Activated CD8-positive, alpha-beta T cell treated with anti-CD3 and anti-CD28 coated beads, Interleukin-2, amount 10 ng/mL, durations not matched to agents 7 days and 5 days (primary cell): ENCODE results near the gene SH3RF3. TPM values are rescaled to one million over a fixed set of nuclear protein-coding genes. Genes with fewer than 3 reads are reported as not detected.
"Not testable (repeated sequence)": the region's sequence is repeated elsewhere in the genome, so short reads cannot be mapped to it uniquely, and the experiment has no call there.

Experiments used
- ATAC-seq: fragments of 150-1000 bp; cut with Tn5 transposase; one replicate; pipeline ENCODE4 v1.10.0; 2021; ENCODE audit warnings: moderate library complexity
- CTCF ChIA-PET: fragments of 350-600 bp; sonication (Branson Sonifier 250); formaldehyde crosslinking; loops from one replicate; lab custom pipeline; 2021; ENCODE audit warnings: antibody characterized with exemption; lab: Charles Lee
- POLR2A ChIA-PET: fragments of 350-600 bp; sonication (Branson Sonifier 250); formaldehyde crosslinking; loops from one replicate; lab custom pipeline; 2021; ENCODE audit warnings: antibody characterized with exemption; lab: Charles Lee
- DNase-seq: peaks from one replicate; pipeline ENCODE4 v3.0.0-alpha.2; 2020
- H3K27ac Mint-ChIP-seq: one replicate; pipeline ENCODE4 v1.8.0; 2021; ENCODE audit warnings: mild to moderate bottlenecking, mixed read lengths
- H3K27me3 Mint-ChIP-seq: one replicate; pipeline ENCODE4 v1.8.0; 2021; ENCODE audit warnings: low read depth, mixed read lengths
- H3K36me3 Mint-ChIP-seq: one replicate; pipeline ENCODE4 v1.8.0; 2021; ENCODE audit warnings: low read depth, mixed read lengths
- H3K4me1 Mint-ChIP-seq: one replicate; pipeline ENCODE4 v1.8.0; 2021; ENCODE audit warnings: low read depth, mixed read lengths
- H3K4me3 Mint-ChIP-seq: one replicate; pipeline ENCODE4 v1.8.0; 2021; ENCODE audit warnings: mild to moderate bottlenecking, mixed read lengths
- H3K9me3 Mint-ChIP-seq: one replicate; pipeline ENCODE4 v1.8.0; 2022; ENCODE audit warnings: mixed read lengths; ENCODE audit not compliant: insufficient read depth
- total RNA-seq, 2 experiments: library from RNA; stranded (reverse); gene quantifications; one replicate each; pipeline ENCODE4 v1.2.3, GENCODE V29; 2021

Gene SH3RF3
- total RNA-seq, 2 experiments from 2014 or later = 0.10 TPM; not detected in 1

- DNase-seq = no peak
- Mint-ChIP-seq H3K36me3 (no peaks in the 10 kb centered on the region), H3K4me3 (no peak overlapping the region), H3K27ac (no peak overlapping the region), H3K9me3 (no peaks in the 10 kb centered on the region), H3K27me3 (peaks cover 36% of the 10 kb centered on the region), H3K4me1 (peaks cover 32% of the 10 kb centered on the region)
- CTCF ChIA-PET = no interaction called here
- POLR2A ChIA-PET = no interaction called here
- no peak for ATAC-seq
Observed at GRCh38 chr2:109220860-109221259, 91.9 kb downstream of the SH3RF3 start.

- H3K27me3 Mint-ChIP-seq = peaks cover 32% of the 10 kb centered on the region
- not testable (repeated sequence) for H3K4me3 Mint-ChIP-seq
Observed at GRCh38 chr2:109221316-109221715, 92.3 kb downstream of the SH3RF3 start.

GRCh38 chr2:109222422-109222821 lies 93.4 kb downstream of the SH3RF3 start:
- DNase-seq (no peak), ATAC-seq (no peak)
- CTCF ChIA-PET = no interaction called here
- H3K36me3 Mint-ChIP-seq = no peaks in the 10 kb centered on the region
- no peaks in the 10 kb centered on the region for H3K9me3 Mint-ChIP-seq
- no peak overlapping the region for H3K27ac Mint-ChIP-seq
- POLR2A ChIA-PET = no interaction called here
- H3K27me3 Mint-ChIP-seq = peaks cover 25% of the 10 kb centered on the region
- peaks cover 22% of the 10 kb centered on the region for H3K4me1 Mint-ChIP-seq
- H3K4me3 Mint-ChIP-seq = no peak overlapping the region

More at GRCh38 chr2:109221316-109221715, 92.3 kb downstream of the SH3RF3 start:
- H3K27ac Mint-ChIP-seq, DNase-seq, POLR2A ChIA-PET, CTCF ChIA-PET, ATAC-seq, H3K9me3 Mint-ChIP-seq, H3K36me3 Mint-ChIP-seq: not testable (repeated sequence)
- H3K4me1 Mint-ChIP-seq = peaks cover 30% of the 10 kb centered on the region

GRCh38 chr2:109222825-109223471 lies 93.9 kb downstream of the SH3RF3 start:
- ChIA-PET POLR2A (no interaction called here), CTCF (interaction anchor here (1.0 kb wide), 1 partner anchor 14 kb away, joined by 3 read pairs; no protein-coding TSS in a partner anchor)
- H3K4me1 Mint-ChIP-seq = peaks cover 17% of the 10 kb centered on the region
- no peaks in the 10 kb centered on the region for H3K9me3 Mint-ChIP-seq
- H3K36me3 Mint-ChIP-seq = no peaks in the 10 kb centered on the region
- DNase-seq = no peak
- ATAC-seq = no peak
- H3K27ac Mint-ChIP-seq = no peak overlapping the region
- no peak overlapping the region for H3K4me3 Mint-ChIP-seq
- H3K27me3 Mint-ChIP-seq = peaks cover 31% of the 10 kb centered on the region

GRCh38 chr2:109223490-109223889 lies 94.5 kb downstream of the SH3RF3 start:
- Mint-ChIP-seq H3K4me3 (no peak overlapping the region), H3K27me3 (peaks cover 33% of the 10 kb centered on the region), H3K27ac (no peak overlapping the region), H3K36me3 (no peaks in the 10 kb centered on the region), H3K9me3 (no peaks in the 10 kb centered on the region), H3K4me1 (peaks cover 11% of the 10 kb centered on the region)
- POLR2A ChIA-PET = no interaction called here
- CTCF ChIA-PET = interaction anchor here (1.0 kb wide), 2 partner anchors 9 to 14 kb away, joined by 3 to 5 read pairs; no protein-coding TSS in a partner anchor
- no peak for ATAC-seq
- no peak for DNase-seq

GRCh38 chr2:109224341-109224740 lies 95.3 kb downstream of the SH3RF3 start:
- H3K9me3 Mint-ChIP-seq, DNase-seq, ATAC-seq, H3K27ac Mint-ChIP-seq, H3K4me3 Mint-ChIP-seq, POLR2A ChIA-PET, H3K4me1 Mint-ChIP-seq, H3K36me3 Mint-ChIP-seq: not testable (repeated sequence)
- CTCF ChIA-PET = interaction anchor here (0.7 to 1.6 kb wide), 4 partner anchors 8 to 15 kb away, joined by 3 to 6 read pairs (median 4); no protein-coding TSS in a partner anchor
- H3K27me3 Mint-ChIP-seq = peaks cover 29% of the 10 kb centered on the region

- DNase-seq (no peak), ATAC-seq (no peak)
- Mint-ChIP-seq H3K27me3 (peaks cover 21% of the 10 kb centered on the region), H3K36me3 (no peaks in the 10 kb centered on the region), H3K4me1 (peaks cover 9% of the 10 kb centered on the region), H3K4me3 (no peak overlapping the region), H3K9me3 (no peaks in the 10 kb centered on the region), H3K27ac (no peak overlapping the region)
- ChIA-PET CTCF (interaction anchor here (1.6 kb wide), 1 partner anchor 14 kb away, joined by 6 read pairs; no protein-coding TSS in a partner anchor), POLR2A (no interaction called here)
Observed at GRCh38 chr2:109225170-109225782, 96.3 kb downstream of the SH3RF3 start.

- Mint-ChIP-seq H3K36me3 (no peaks in the 10 kb centered on the region), H3K4me1 (peaks cover 9% of the 10 kb centered on the region), H3K27ac (no peak overlapping the region), H3K4me3 (no peak overlapping the region), H3K27me3 (peaks cover 18% of the 10 kb centered on the region), H3K9me3 (no peaks in the 10 kb centered on the region)
- ChIA-PET POLR2A (no interaction called here), CTCF (interaction anchor here (1.0 kb wide), 1 partner anchor 284 kb away, joined by 3 read pairs; no protein-coding TSS in a partner anchor)
- no peak for ATAC-seq
- no peak for DNase-seq
Observed at GRCh38 chr2:109226128-109226527, 97.1 kb downstream of the SH3RF3 start.

- Mint-ChIP-seq H3K4me1 (peaks cover 9% of the 10 kb centered on the region), H3K36me3 (no peaks in the 10 kb centered on the region), H3K4me3 (no peak overlapping the region), H3K27ac (no peak overlapping the region), H3K9me3 (no peaks in the 10 kb centered on the region), H3K27me3 (peaks cover 17% of the 10 kb centered on the region)
- DNase-seq (no peak), ATAC-seq (no peak)
- CTCF ChIA-PET = interaction anchor here (0.9 to 1.0 kb wide), 2 partner anchors 9 to 283 kb away, joined by 3 to 4 read pairs; no protein-coding TSS in a partner anchor
- POLR2A ChIA-PET = no interaction called here
Observed at GRCh38 chr2:109226622-109227021, 97.6 kb downstream of the SH3RF3 start.

- no peak for DNase-seq
- Mint-ChIP-seq H3K9me3 (no peaks in the 10 kb centered on the region), H3K36me3 (no peaks in the 10 kb centered on the region), H3K4me3 (no peak overlapping the region), H3K27me3 (peaks cover 21% of the 10 kb centered on the region), H3K4me1 (peaks cover 7% of the 10 kb centered on the region), H3K27ac (no peak overlapping the region)
- POLR2A ChIA-PET = no interaction called here
- CTCF ChIA-PET = no interaction called here
- ATAC-seq = no peak
Observed at GRCh38 chr2:109229094-109229675, 100.2 kb downstream of the SH3RF3 start.

GRCh38 chr2:109230941-109231420 lies 102.0 kb downstream of the SH3RF3 start:
- H3K36me3 Mint-ChIP-seq = no peaks in the 10 kb centered on the region
- no peak overlapping the region for H3K4me3 Mint-ChIP-seq
- H3K4me1 Mint-ChIP-seq = peaks cover 5% of the 10 kb centered on the region
- ATAC-seq = no peak
- H3K27ac Mint-ChIP-seq = no peak overlapping the region
- H3K27me3 Mint-ChIP-seq = peaks cover 19% of the 10 kb centered on the region
- H3K9me3 Mint-ChIP-seq = no peaks in the 10 kb centered on the region
- ChIA-PET POLR2A (no interaction called here), CTCF (no interaction called here)
- DNase-seq = no peak

- ATAC-seq = no peak
- H3K4me3 Mint-ChIP-seq = no peak overlapping the region
- DNase-seq = no peak
- ChIA-PET CTCF (no interaction called here), POLR2A (no interaction called here)
- H3K36me3 Mint-ChIP-seq = no peaks in the 10 kb centered on the region
- H3K4me1 Mint-ChIP-seq = peaks cover 7% of the 10 kb centered on the region
- no peaks in the 10 kb centered on the region for H3K9me3 Mint-ChIP-seq
- no peak overlapping the region for H3K27ac Mint-ChIP-seq
- H3K27me3 Mint-ChIP-seq = peaks cover 19% of the 10 kb centered on the region
Observed at GRCh38 chr2:109231428-109231827, 102.4 kb downstream of the SH3RF3 start.
